HG03175 (cell line): ENCODE data around the gene UTS2.

Source experiments
- ATAC-seq: cut with Tn5 transposase; IDR thresholded peaks from one replicate; pipeline ENCODE4 v1.9.1; 2021; ENCODE audit warnings: mild to moderate bottlenecking, moderate library complexity; ENCODE audit not compliant: unreplicated experiment

UTS2 gene

GRCh38 chr1:7813677-7814373 lies 39.0 kb downstream of the UTS2 start:
- ATAC-seq = no peak

- ATAC-seq = no peak
These were observed 41.4 kb downstream of the UTS2 start for GRCh38 chr1:7811476-7811875.

GRCh38 chr1:7810395-7810794 lies 42.5 kb downstream of the UTS2 start:
- ATAC-seq = no peak

GRCh38 chr1:7809742-7810141 lies 43.1 kb downstream of the UTS2 start:
- ATAC-seq = no peak

- no peak for ATAC-seq
These were observed 44.5 kb downstream of the UTS2 start for GRCh38 chr1:7808253-7808844.

- ATAC-seq = no peak
These were observed 47.4 kb downstream of the UTS2 start for GRCh38 chr1:7805460-7805859.
